Body of pancreas (tissue), 4 donors: ENCODE data around the gene CMSS1.

Experiments
- POLR2A ChIP-seq, 3 donors: fragments of 450-650 bp; IDR thresholded peaks; one replicate each; pipeline ENCODE4 v1.6.1; 2016; ENCODE audit warnings: antibody characterized with exemption in 3 of 3, mild to moderate bottlenecking in 2 of 3
- TF ChIP-seq, protein P1 (sequence below), 7 experiments: fragments of 450-650 bp in 4 of 7; fragments of 200-600 bp in 3 of 7; sonication (generic) in 3 of 7; IDR thresholded peaks; one replicate each; pipeline ENCODE4 v1.5.1; 2016 to 2019; ENCODE audit warnings: antibody characterized with exemption in 7 of 7

DNA sequence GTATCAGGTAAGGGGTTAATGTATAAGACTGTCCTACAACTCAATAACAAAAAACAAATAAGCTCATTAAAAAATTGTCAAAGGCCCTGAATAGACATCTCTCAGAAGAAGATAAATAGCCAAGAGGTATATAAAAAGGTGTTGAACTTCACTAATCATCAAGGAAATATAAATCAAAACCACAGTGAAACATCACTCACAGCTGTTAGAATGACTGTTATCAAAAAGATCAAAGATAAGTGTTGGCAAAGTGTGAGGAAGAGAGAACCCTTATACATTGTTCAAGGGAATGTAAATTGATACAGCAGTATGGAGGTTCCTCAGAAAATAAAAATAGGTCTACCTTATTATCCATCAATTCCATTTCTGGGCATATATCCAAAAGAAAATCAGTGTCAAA is 201.1 kb downstream of the CMSS1 start:
- TF ChIP-seq, protein P1, sequence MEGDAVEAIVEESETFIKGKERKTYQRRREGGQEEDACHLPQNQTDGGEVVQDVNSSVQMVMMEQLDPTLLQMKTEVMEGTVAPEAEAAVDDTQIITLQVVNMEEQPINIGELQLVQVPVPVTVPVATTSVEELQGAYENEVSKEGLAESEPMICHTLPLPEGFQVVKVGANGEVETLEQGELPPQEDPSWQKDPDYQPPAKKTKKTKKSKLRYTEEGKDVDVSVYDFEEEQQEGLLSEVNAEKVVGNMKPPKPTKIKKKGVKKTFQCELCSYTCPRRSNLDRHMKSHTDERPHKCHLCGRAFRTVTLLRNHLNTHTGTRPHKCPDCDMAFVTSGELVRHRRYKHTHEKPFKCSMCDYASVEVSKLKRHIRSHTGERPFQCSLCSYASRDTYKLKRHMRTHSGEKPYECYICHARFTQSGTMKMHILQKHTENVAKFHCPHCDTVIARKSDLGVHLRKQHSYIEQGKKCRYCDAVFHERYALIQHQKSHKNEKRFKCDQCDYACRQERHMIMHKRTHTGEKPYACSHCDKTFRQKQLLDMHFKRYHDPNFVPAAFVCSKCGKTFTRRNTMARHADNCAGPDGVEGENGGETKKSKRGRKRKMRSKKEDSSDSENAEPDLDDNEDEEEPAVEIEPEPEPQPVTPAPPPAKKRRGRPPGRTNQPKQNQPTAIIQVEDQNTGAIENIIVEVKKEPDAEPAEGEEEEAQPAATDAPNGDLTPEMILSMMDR (IDR thresholded peaks at IDR 0.05) = no peak
- TF ChIP-seq POLR2A (IDR thresholded peaks at IDR 0.05) = no peak
